ENCODE data around the gene MCF2L.

- no peak for TF ChIP-seq CTCF (IDR thresholded peaks at IDR 0.05)
- no peak for TF ChIP-seq POLR2A (IDR thresholded peaks at IDR 0.05)
These were observed 154.5 kb downstream of the MCF2L start for GRCh38 chr13:113123226-113124201.
